HG02943 (cell line): ENCODE measurements around the gene PSMB2.
A peak's percentile ranks its signal among the peaks of the same experiment; 100 is the strongest.
"Not testable (repeated sequence)": the region's sequence is repeated elsewhere in the genome, so short reads cannot be mapped to it uniquely, and the experiment has no call there.

ENCODE experiments used
- ATAC-seq: cut with Tn5 transposase; IDR thresholded peaks from one replicate; pipeline ENCODE4 v1.9.1; 2021; ENCODE audit warnings: mild to moderate bottlenecking, low read depth, moderate library complexity; ENCODE audit not compliant: unreplicated experiment

PSMB2 gene

DNA sequence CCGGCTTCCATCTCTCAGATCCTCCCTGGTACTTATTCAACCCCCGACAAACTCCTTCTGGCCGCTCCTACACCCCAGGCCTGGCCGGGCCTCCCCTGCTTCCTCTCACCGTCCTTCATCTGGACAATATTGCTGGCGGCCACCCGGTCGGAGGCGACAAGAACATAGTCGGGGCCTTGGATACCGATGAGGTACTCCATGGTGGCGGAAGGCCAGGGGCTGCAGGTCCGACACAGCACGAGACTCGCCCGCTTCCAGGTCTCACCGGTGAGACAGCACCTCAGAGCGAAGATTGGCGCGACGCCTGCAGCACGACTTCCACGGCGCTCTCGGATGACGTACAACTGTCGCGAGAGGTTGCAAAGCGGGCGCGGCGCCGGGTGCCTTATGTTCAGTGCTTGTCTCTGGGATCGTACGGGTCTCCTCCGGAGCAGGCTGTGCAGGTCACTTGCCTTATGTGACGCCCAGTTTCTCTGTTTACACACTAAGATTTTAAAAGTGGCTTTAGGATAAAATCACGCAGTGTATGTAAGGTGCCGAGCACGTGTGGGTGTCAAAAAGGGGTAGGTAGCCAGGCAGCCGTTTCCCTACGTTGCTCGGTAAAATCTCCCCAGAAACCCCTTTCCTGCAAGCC, at the start of gene PSMB2:
PSMB2 (minus strand) TSS at position 294 of the 634 bp plus-strand sequence; CDS start at position 200, 94 bp downstream.
- peak; percentile 65 for ATAC-seq

DNA sequence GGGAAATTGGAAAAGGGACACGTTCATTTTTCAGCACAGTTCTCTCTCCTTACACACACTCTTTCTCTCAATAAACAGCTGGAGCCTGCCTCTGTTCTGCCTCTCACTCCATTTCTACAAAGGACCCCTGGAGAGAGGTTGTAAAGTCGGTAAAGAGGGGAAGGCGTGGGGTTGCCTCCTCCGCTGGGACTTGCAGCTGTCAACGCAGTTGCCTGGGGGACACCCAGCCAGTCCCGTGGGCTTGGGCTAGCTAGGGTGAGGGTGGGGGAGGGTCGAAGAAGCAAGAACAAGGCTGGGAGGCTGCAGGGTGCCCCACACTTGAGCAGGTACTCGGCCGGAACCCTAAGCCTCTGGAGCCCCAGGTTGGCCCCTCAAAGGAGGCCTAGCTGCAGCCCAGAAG, 49.8 kb upstream of the PSMB2 start:
- ATAC-seq: no peak

DNA sequence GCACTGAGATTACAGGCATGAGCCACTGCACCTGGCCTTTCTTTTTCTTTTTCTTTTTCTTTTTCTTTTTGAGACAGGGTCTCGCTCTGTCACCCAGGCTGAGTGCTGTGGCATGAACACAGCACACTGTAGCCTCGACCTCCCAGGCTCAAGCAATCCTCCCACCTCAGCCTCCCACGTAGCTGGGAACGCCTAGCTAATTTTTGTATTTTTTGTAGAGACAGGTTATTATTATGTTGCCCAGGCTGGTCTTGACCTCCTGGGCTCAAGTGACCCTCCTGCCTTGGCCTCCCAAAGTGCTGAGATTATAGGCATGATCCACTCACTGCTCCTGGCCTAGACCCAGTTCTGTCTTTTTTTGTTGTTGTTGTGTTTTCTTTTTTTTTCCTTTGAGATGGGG, 48.8 kb upstream of the PSMB2 start:
- not testable (repeated sequence) for ATAC-seq

GRCh38 chr1:35688161-35688560, 46.8 kb upstream of the PSMB2 start:
- ATAC-seq: no peak

- ATAC-seq: no peak
Measured at GRCh38 chr1:35683012-35683411, 41.7 kb upstream of the PSMB2 start.

GRCh38 chr1:35680271-35680670, 38.9 kb upstream of the PSMB2 start:
- ATAC-seq: no peak

GRCh38 chr1:35675773-35676172, 34.4 kb upstream of the PSMB2 start:
- ATAC-seq: no peak

DNA sequence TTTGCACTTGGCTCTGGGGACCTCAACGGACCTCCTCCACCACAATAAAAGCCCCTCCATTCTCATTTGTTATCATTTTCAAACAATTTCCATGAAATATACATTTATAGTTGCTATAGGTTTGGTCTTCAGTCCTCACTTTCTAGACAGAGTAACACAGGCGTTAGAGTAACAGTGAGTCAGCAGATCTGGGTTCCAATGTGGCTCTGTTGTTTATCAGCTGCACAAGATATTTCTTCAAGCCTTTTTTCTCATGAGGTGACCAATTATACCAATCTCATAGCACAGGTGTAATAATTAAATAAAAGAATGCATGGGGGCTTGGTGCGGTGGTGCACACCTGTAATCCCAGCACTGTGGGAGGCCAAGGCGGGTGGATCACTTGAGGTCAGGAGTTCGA, 32.8 kb upstream of the PSMB2 start:
- ATAC-seq: no peak

DNA sequence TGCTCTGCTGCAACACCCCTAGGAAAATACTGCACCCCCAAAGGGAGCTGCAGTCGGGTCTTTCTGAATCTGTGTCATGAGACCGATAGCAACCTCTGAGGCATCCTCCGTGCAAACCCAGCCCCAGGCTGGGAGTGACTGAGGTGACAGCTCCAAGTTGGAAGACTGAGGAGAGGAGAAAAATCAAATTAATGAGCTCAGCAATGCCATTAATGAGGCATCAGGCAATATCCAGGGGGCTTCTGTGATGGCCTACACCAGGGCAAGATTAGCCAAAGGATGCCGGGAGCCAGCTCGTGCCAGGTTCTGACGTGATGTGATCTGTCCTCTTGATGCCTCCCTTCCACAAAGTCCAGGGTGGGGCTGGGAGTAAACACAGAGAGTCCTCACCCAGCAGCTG, 30.8 kb upstream of the PSMB2 start:
- no peak for ATAC-seq

DNA sequence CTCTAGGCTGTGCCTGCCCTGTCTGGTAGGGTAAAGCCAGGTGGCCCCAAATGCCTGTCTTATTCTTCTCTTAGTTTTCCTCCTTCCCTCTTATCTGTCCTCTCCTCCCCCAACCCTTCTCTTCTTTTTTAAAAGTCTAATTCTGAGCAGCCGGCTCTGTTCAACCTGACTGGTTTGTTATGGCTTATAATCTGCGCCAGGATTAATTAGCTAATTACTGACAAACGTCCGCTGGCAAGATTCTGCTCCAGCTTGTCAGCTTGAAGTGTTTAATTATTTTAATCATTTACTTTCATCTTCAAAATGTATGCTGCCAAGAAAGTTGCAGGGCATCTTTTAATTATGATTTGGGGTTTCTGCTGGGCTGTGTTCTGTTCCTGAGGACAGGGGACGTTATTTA, 27.2 kb upstream of the PSMB2 start:
- ATAC-seq: no peak

- ATAC-seq: no peak
Measured at GRCh38 chr1:35666916-35667315, 25.6 kb upstream of the PSMB2 start.

- no peak for ATAC-seq
Measured at GRCh38 chr1:35666216-35666615, 24.9 kb upstream of the PSMB2 start.

DNA sequence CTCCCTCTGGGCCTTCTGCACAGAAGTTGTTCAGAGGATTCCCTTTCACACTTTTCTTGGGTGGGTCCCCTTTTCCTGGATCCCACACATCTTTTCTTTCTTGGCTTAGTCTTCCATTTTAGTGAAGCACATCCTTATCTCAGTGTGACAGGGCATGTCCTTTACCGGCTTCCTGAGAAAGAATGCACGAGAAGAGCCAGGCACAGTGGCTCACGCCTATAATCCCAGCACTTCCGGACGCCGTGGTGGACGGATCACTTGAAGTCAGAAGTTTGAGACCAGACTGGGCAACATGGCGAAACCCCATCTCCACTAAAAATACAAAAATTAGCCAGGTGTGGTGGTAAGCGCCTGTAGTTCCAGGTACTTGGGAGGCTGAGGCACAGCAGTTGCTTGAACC, 22.1 kb upstream of the PSMB2 start:
- no peak for ATAC-seq

GRCh38 chr1:35661474-35661795, 20.1 kb upstream of the PSMB2 start:
- no peak for ATAC-seq

- ATAC-seq: no peak
Measured at GRCh38 chr1:35660581-35661473, 19.5 kb upstream of the PSMB2 start.

DNA sequence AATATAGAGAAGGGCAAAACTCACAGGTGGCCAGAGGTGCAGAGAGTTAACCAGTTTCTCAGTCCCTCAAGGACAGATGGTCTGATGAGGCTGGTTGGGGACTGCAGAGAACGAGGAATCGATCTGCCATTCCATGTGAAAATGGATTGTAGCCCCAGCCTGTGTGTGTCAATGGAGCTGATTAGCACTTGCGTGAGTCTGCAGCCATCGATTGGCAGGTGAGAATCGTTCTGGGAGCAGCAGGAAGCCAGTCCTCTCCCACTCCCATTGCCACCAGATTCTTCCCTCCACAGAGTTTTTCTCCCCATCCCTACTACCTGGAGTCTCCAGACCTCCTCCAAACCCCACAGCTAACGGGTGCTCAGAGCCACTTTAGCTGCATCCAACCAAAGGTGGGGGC, 18.3 kb upstream of the PSMB2 start:
- ATAC-seq: no peak

GRCh38 chr1:35657851-35658250, 16.5 kb upstream of the PSMB2 start:
- no peak for ATAC-seq

- ATAC-seq: no peak
Measured at GRCh38 chr1:35656863-35657232, 15.5 kb upstream of the PSMB2 start.

GRCh38 chr1:35656148-35656862, 15.0 kb upstream of the PSMB2 start:
- no peak for ATAC-seq

DNA sequence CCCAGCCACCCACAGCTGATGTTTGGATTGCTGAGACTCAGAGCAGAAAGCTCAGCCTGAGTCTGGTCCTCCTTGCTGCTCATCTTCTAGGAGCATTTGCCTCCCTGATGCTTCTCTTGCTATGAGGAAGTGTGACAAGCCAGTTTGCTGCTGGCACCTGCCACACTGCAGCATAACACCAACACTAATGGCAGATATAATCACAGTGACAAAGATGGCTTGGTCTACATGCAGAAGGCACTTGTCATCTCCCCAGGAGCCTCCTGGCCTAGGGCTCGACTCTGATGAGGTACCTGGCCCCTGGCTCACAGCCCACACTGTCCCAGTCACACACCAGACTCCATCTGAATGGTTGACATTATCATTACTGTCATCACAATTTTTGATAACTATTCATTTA, 13.9 kb upstream of the PSMB2 start:
- no peak for ATAC-seq

GRCh38 chr1:35650416-35650815, 9.1 kb upstream of the PSMB2 start:
- no peak for ATAC-seq

DNA sequence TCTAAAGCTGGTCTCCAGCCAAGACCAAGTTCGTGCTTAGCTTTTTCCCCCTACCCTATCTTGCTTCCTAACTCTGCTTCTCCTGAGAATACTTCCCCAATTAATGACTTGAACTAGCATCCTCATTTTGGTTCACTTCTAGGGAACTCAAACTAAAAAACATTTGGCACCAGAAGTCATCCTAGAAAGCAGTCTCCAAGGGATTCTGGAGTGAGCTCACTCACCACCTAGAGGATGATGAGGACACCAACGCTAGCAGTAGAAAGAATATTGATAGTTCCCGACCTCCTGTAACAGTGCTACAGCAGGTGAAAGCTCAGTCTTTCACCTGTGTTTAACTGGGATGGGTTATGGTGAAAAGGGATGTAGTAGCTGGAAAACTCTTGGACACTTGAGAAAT, 4.7 kb upstream of the PSMB2 start:
- no peak for ATAC-seq
